Measurements from ENCODE around the gene MRPS5. TPM values are rescaled to one million over a fixed set of nuclear protein-coding genes. Genes with fewer than 3 reads are reported as not detected.

Gene MRPS5
- polyA plus RNA-seq, 2 donors, result 46.5 to 52.9 TPM

DNA sequence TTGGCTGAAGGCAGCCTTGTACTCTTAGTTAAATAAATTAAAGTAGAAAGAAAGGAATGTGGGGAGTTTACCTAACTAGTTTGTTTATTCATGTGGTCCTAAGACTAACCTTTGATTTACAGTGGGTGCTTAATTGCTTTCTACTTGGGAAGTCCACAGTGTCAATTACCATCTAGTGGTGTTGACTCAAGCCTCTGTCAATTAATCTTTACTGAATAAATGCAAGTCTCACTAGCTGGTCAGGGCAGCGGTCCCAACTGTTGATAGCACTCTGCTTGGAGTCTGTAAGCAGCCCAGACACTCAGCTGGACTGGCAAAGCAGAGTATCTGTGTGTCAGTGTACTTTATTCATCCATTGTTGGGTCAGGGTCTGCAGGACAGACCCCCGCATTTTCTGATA is 22.2 kb upstream of the MRPS5 start:
- WGBS, 2 donors, result 96 to 98% methylated on average over 2 of the region's 2 CpGs
- Histone ChIP-seq H3K36me3 (ENCODE audit: control insufficient read depth in 2 of 2, insufficient read depth in 2 of 2, low read length in 1 of 2) (no peaks in the 10 kb centered on the region), H3K4me3 (ENCODE audit: low read depth in 1 of 2, low read length in 2 of 2) (no peak overlapping the region)

DNA sequence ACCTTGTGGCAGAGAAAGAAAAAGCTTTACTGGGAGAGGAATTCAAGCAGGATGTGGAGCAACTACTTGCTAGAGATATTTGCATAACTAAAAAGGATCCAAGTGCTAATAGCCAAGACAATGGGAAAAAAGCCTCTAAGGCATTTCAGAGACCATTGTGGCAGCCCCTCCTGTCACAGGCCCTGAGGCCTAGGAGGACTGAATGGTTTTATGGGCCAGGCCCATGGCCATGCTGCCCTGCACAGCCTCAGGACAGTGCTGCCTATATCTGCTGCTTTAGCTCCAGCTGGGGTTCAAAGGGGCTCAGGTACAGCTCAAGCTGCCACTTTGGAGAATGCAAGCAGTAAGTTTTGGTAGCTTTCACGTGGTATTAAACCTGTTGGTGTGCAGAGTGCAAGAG is 17.1 kb upstream of the MRPS5 start:
- Histone ChIP-seq H3K4me3 (ENCODE audit: low read depth in 1 of 2, low read length in 2 of 2) (no peak overlapping the region), H3K36me3 (ENCODE audit: control insufficient read depth in 2 of 2, insufficient read depth in 2 of 2, low read length in 1 of 2) (no peaks in the 10 kb centered on the region), H3K27ac (ENCODE audit: low read depth in 2 of 2, low read length in 1 of 2) (no peak overlapping the region), H3K9me3 (ENCODE audit: control insufficient read depth in 2 of 2, insufficient read depth in 1 of 2, low read depth in 1 of 2, low read length in 1 of 2) (peaks cover 6 to 9% of the 10 kb centered on the region in 2 donors), H3K4me1 (ENCODE audit: control insufficient read depth in 2 of 2, insufficient read depth in 2 of 2, low read length in 1 of 2) (no peaks in the 10 kb centered on the region), H3K27me3 (ENCODE audit: control insufficient read depth in 1 of 2, insufficient read depth in 2 of 2, low read length in 2 of 2) (no peaks in the 10 kb centered on the region)
- 63 to 79% methylated on average over 1 of the region's 1 CpG for WGBS, 2 donors

More for the DNA sequence above, 22.2 kb upstream of the MRPS5 start:
- Histone ChIP-seq H3K27me3 (ENCODE audit: control insufficient read depth in 1 of 2, insufficient read depth in 2 of 2, low read length in 2 of 2) (no peaks in the 10 kb centered on the region), H3K27ac (ENCODE audit: low read depth in 2 of 2, low read length in 1 of 2) (no peak overlapping the region), H3K9me3 (ENCODE audit: control insufficient read depth in 2 of 2, insufficient read depth in 1 of 2, low read depth in 1 of 2, low read length in 1 of 2) (peaks cover 16% of the 10 kb centered on the region in 2 donors), H3K4me1 (ENCODE audit: control insufficient read depth in 2 of 2, insufficient read depth in 2 of 2, low read length in 1 of 2) (no peaks in the 10 kb centered on the region)

DNA sequence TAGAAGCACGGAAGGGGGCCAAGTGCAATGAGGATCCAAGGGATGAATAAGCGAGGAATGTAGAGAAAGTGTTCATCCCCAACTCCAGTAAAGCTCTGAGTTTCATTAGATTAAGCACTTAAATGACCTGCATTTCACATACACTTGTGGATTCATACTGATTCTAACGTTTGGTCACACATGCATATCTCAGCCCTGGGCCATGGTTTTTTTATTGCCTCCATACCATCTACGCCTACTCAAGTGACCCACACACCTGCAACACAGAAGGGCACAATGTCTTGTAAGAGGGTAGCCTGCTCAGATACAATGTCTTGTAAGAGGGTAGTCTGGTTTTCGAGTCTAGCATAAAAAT is 566 bp upstream of the MRPS5 start:
- H3K9me3 ChIP-seq (ENCODE audit: control insufficient read depth in 2 of 2, insufficient read depth in 1 of 2, low read depth in 1 of 2, low read length in 1 of 2), result no peaks in the 10 kb centered on the region
- 24 to 25% methylated on average over 5 of the region's 5 CpGs for WGBS, 2 donors
- H3K4me3 ChIP-seq (ENCODE audit: low read depth in 1 of 2, low read length in 2 of 2), result peak overlapping the region; percentile 90 to 97
- H3K27ac ChIP-seq (ENCODE audit: low read depth in 2 of 2, low read length in 1 of 2), result peak overlapping the region in 1 of 2 donors; percentile 96
- peaks cover 0 to 7% of the 10 kb centered on the region in 2 donors for H3K4me1 ChIP-seq (ENCODE audit: control insufficient read depth in 2 of 2, insufficient read depth in 2 of 2, low read length in 1 of 2)
- H3K36me3 ChIP-seq (ENCODE audit: control insufficient read depth in 2 of 2, insufficient read depth in 2 of 2, low read length in 1 of 2), result no peaks in the 10 kb centered on the region
- H3K27me3 ChIP-seq (ENCODE audit: control insufficient read depth in 1 of 2, insufficient read depth in 2 of 2, low read length in 2 of 2), result no peaks in the 10 kb centered on the region

DNA sequence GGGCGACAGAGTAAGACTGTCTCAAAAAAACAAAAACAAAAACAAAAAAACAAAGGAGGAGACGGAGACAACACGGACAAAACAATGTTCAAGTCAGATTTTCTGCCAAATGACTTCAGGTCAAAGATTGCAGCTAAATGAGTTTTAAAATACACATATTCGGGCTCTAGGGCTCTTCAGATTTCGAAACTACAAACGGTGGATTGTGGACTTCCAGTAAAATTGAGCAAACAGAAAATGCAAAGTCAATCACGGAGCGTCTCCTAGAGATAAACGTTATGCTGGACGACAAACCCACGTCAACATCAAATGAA is 558 bp downstream of the MRPS5 start:
- Histone ChIP-seq H3K4me1 (ENCODE audit: control insufficient read depth in 2 of 2, insufficient read depth in 2 of 2, low read length in 1 of 2) (peaks cover 0 to 7% of the 10 kb centered on the region in 2 donors), H3K27ac (ENCODE audit: low read depth in 2 of 2, low read length in 1 of 2) (peak overlapping the region; percentile 94 to 96), H3K9me3 (ENCODE audit: control insufficient read depth in 2 of 2, insufficient read depth in 1 of 2, low read depth in 1 of 2, low read length in 1 of 2) (no peaks in the 10 kb centered on the region), H3K27me3 (ENCODE audit: control insufficient read depth in 1 of 2, insufficient read depth in 2 of 2, low read length in 2 of 2) (no peaks in the 10 kb centered on the region), H3K36me3 (ENCODE audit: control insufficient read depth in 2 of 2, insufficient read depth in 2 of 2, low read length in 1 of 2) (no peaks in the 10 kb centered on the region), H3K4me3 (ENCODE audit: low read depth in 1 of 2, low read length in 2 of 2) (peak overlapping the region; percentile 90 to 97)
- 0 to 1% methylated on average over 11 of the region's 11 CpGs for WGBS, 2 donors

DNA sequence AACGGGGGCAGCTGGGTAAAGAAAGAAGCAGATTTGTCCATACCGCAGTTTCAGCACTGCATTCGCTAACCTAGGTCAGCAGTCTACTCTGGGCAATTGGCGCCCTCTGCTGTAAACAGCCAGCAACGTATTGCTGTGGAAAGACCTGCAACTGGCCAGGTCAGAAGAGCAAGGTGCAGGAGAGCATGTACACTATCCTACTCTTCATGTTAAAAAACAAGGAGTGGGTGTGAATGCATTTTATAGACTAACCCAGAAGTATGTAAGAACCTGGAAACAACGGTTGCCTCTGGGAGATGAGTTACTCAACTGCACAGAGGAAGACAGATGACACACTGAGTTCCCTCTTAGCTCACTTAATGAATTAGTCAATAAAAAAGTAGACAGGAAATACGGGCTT is 6.2 kb downstream of the MRPS5 start:
- H3K4me3 ChIP-seq (ENCODE audit: low read depth in 1 of 2, low read length in 2 of 2), result no peak overlapping the region
- H3K36me3 ChIP-seq (ENCODE audit: control insufficient read depth in 2 of 2, insufficient read depth in 2 of 2, low read length in 1 of 2), result peaks cover 0 to 6% of the 10 kb centered on the region in 2 donors
- no peaks in the 10 kb centered on the region for H3K27me3 ChIP-seq (ENCODE audit: control insufficient read depth in 1 of 2, insufficient read depth in 2 of 2, low read length in 2 of 2)
- WGBS, 2 donors, result 10 to 11% methylated on average over 7 of the region's 7 CpGs
- peaks cover 0 to 7% of the 10 kb centered on the region in 2 donors for H3K4me1 ChIP-seq (ENCODE audit: control insufficient read depth in 2 of 2, insufficient read depth in 2 of 2, low read length in 1 of 2)
- H3K27ac ChIP-seq (ENCODE audit: low read depth in 2 of 2, low read length in 1 of 2), result no peak overlapping the region
- no peaks in the 10 kb centered on the region for H3K9me3 ChIP-seq (ENCODE audit: control insufficient read depth in 2 of 2, insufficient read depth in 1 of 2, low read depth in 1 of 2, low read length in 1 of 2)

DNA sequence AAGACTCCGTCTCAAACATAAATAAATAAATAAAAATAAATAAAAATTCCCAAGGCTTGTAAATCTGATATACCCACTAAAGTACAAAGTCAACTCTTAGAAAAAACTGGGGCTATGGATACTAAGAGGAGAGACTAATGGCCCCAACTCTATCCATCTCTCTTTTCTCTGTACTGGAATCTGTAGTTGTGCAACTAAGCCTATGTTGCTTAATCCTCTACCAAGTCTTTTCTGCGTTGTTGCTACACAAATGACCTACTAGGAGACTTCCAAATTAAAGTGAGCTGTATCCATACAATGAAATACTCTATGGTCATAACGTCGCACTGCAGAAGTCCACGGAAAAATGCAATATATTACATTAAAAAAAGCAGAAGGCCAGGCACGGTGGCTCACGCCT is 8.1 kb downstream of the MRPS5 start:
- no peaks in the 10 kb centered on the region for H3K27me3 ChIP-seq (ENCODE audit: control insufficient read depth in 1 of 2, insufficient read depth in 2 of 2, low read length in 2 of 2)
- peaks cover 6 to 9% of the 10 kb centered on the region in 2 donors for H3K36me3 ChIP-seq (ENCODE audit: control insufficient read depth in 2 of 2, insufficient read depth in 2 of 2, low read length in 1 of 2)
- H3K27ac ChIP-seq (ENCODE audit: low read depth in 2 of 2, low read length in 1 of 2), result no peak overlapping the region
- H3K9me3 ChIP-seq (ENCODE audit: control insufficient read depth in 2 of 2, insufficient read depth in 1 of 2, low read depth in 1 of 2, low read length in 1 of 2), result no peaks in the 10 kb centered on the region
- peaks cover 0 to 3% of the 10 kb centered on the region in 2 donors for H3K4me1 ChIP-seq (ENCODE audit: control insufficient read depth in 2 of 2, insufficient read depth in 2 of 2, low read length in 1 of 2)
- no peak overlapping the region for H3K4me3 ChIP-seq (ENCODE audit: low read depth in 1 of 2, low read length in 2 of 2)
- 96% methylated on average over 7 of the region's 7 CpGs for WGBS, 2 donors

DNA sequence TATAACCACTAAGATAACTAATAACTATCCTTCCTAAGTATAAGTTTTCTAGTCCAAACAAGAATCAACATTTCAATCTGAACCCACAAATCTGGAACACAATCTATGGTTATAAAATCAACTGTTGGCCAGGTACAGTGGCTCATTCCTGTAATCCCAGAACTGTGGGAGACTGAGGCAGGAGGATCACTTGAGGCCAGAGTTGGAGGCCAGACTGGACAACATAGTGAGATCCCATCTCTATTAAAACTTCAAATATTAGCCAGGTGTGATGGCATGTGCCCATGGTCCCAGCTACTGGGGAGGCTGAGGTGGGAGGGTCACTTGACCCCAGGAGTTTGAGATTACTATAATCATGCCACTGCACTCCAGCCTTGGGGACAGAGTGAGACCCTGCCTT is 11.2 kb downstream of the MRPS5 start:
- H3K36me3 ChIP-seq (ENCODE audit: control insufficient read depth in 2 of 2, insufficient read depth in 2 of 2, low read length in 1 of 2), result peaks cover 12 to 15% of the 10 kb centered on the region in 2 donors
- H3K4me3 ChIP-seq (ENCODE audit: low read depth in 1 of 2, low read length in 2 of 2), result no peak overlapping the region
- H3K27me3 ChIP-seq (ENCODE audit: control insufficient read depth in 1 of 2, insufficient read depth in 2 of 2, low read length in 2 of 2), result no peaks in the 10 kb centered on the region
- no peaks in the 10 kb centered on the region for H3K9me3 ChIP-seq (ENCODE audit: control insufficient read depth in 2 of 2, insufficient read depth in 1 of 2, low read depth in 1 of 2, low read length in 1 of 2)
- no peak overlapping the region for H3K27ac ChIP-seq (ENCODE audit: low read depth in 2 of 2, low read length in 1 of 2)
- H3K4me1 ChIP-seq (ENCODE audit: control insufficient read depth in 2 of 2, insufficient read depth in 2 of 2, low read length in 1 of 2), result no peaks in the 10 kb centered on the region

DNA sequence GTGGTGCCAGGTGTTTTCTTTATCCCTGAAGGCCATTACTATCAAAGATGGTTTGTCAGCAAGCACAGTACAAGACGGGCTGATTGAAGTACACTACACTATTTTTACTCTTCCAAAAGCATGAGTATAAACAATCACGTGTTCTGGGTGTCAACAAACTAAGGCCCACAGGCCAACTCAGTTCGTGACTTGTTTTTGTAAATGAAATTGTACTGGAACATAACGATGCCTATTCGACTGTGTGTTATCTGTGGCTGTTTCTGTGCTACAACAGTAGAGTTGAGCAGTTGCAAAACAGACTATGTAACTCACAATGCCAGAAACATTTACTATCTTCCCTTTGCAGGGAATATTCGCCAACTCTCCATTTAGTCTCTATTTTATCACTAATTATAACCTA is 12.3 kb downstream of the MRPS5 start:
- Histone ChIP-seq H3K4me1 (ENCODE audit: control insufficient read depth in 2 of 2, insufficient read depth in 2 of 2, low read length in 1 of 2) (no peaks in the 10 kb centered on the region), H3K9me3 (ENCODE audit: control insufficient read depth in 2 of 2, insufficient read depth in 1 of 2, low read depth in 1 of 2, low read length in 1 of 2) (no peaks in the 10 kb centered on the region), H3K4me3 (ENCODE audit: low read depth in 1 of 2, low read length in 2 of 2) (no peak overlapping the region), H3K27me3 (ENCODE audit: control insufficient read depth in 1 of 2, insufficient read depth in 2 of 2, low read length in 2 of 2) (no peaks in the 10 kb centered on the region), H3K36me3 (ENCODE audit: control insufficient read depth in 2 of 2, insufficient read depth in 2 of 2, low read length in 1 of 2) (peaks cover 15% of the 10 kb centered on the region in 2 donors), H3K27ac (ENCODE audit: low read depth in 2 of 2, low read length in 1 of 2) (no peak overlapping the region)
- WGBS, 2 donors, result 85 to 88% methylated on average over 6 of the region's 6 CpGs

DNA sequence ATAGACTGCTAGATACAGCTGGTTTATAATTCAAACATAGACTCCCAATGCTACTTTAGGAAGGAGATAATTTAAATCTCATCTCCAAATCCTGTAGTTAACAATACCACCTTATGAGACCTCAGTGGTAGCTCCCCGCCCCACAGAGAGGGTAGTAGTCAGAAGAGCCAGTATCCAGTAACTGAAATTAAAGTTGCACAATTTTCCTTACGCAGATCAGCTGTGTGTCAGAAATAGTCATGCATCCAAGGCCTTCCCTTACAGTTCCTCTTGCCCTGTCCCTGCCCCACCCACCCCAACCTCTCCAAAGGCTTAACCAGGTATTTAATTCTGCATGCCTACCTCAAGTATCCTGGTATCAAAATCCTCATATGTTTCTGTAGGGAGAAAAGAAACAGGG is 15.5 kb downstream of the MRPS5 start:
- Histone ChIP-seq H3K4me1 (ENCODE audit: control insufficient read depth in 2 of 2, insufficient read depth in 2 of 2, low read length in 1 of 2) (no peaks in the 10 kb centered on the region), H3K36me3 (ENCODE audit: control insufficient read depth in 2 of 2, insufficient read depth in 2 of 2, low read length in 1 of 2) (peaks cover 15% of the 10 kb centered on the region in 2 donors), H3K27me3 (ENCODE audit: control insufficient read depth in 1 of 2, insufficient read depth in 2 of 2, low read length in 2 of 2) (no peaks in the 10 kb centered on the region), H3K4me3 (ENCODE audit: low read depth in 1 of 2, low read length in 2 of 2) (no peak overlapping the region), H3K9me3 (ENCODE audit: control insufficient read depth in 2 of 2, insufficient read depth in 1 of 2, low read depth in 1 of 2, low read length in 1 of 2) (no peaks in the 10 kb centered on the region), H3K27ac (ENCODE audit: low read depth in 2 of 2, low read length in 1 of 2) (peak overlapping the region in 1 of 2 donors; percentile 64)
- 84 to 90% methylated on average over 2 of the region's 2 CpGs for WGBS, 2 donors

DNA sequence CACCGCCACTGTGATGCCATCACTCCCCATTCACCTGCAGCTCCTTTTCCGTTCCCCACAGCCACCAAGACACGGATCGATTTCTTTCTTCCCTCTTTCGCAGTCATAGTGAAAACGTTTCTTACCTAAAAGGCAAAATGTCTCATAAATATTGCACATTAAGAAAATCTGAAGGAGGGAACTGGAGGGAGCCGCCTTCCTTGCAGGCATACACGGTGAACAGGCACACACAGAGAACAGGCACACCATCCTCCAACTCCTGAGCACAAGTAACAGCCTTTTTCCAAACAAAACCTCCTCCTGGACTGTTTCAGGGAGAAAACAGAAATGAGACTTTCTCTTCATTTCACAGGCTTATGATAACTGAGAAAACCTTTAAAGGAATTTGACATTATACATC is 17.0 kb downstream of the MRPS5 start:
- 95% methylated on average over 8 of the region's 8 CpGs for WGBS, 2 donors
- H3K9me3 ChIP-seq (ENCODE audit: control insufficient read depth in 2 of 2, insufficient read depth in 1 of 2, low read depth in 1 of 2, low read length in 1 of 2), result no peaks in the 10 kb centered on the region
- no peaks in the 10 kb centered on the region for H3K4me1 ChIP-seq (ENCODE audit: control insufficient read depth in 2 of 2, insufficient read depth in 2 of 2, low read length in 1 of 2)
- no peaks in the 10 kb centered on the region for H3K27me3 ChIP-seq (ENCODE audit: control insufficient read depth in 1 of 2, insufficient read depth in 2 of 2, low read length in 2 of 2)
- no peak overlapping the region for H3K27ac ChIP-seq (ENCODE audit: low read depth in 2 of 2, low read length in 1 of 2)
- no peak overlapping the region for H3K4me3 ChIP-seq (ENCODE audit: low read depth in 1 of 2, low read length in 2 of 2)
- peaks cover 10 to 18% of the 10 kb centered on the region in 2 donors for H3K36me3 ChIP-seq (ENCODE audit: control insufficient read depth in 2 of 2, insufficient read depth in 2 of 2, low read length in 1 of 2)
